GM19240 (cell line): Measurements from ENCODE around the gene PACS2.

Experiments
- DNase-seq: peaks from one replicate; pipeline ENCODE4 v3.0.0; 2011; ENCODE audit warnings: low spot score; ENCODE audit not compliant: insufficient read length

The PACS2 gene

DNA sequence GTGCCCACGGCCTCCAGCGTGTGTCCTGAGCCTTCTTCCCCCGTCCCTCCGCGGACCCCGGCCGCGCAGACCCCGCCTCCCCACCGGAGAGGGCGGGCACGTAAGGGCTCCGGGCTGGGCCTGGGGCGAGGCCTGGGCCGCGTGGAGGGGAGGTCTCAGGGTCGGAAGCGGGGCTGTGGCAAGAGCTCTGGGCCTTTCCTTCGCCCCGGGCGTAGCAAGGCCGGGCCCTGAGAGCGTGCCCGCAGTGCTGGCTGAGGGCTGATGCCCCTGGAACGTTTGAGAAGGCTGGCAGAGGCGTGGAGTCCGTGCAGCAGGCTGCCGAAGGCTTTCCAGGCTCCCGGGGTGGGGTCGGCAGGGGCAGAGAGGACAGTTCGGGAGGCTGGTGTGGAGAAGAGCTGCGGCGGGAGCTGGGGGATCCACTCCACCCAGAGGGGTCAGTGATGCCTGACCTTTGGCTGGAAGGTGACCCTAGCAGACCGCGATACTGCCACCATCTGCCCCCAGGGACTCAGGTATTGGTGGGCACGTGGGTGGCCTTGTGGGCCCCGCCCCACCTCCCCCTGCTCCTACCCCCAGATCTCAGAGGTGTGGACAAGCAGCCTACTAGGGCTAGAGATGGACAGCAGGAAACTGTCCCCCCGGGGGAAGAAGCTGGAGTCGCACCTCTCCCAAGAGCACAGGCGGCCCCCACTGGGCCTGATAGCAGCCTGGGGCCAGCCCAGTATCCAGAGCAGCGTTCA is 84.3 kb downstream of the PACS2 start:
- DNase-seq: no peak

GRCh38 chr14:105399466-105399775 is 84.9 kb downstream of the PACS2 start:
- DNase-seq: no peak

GRCh38 chr14:105400016-105400415 is 85.5 kb downstream of the PACS2 start:
- DNase-seq: no peak

DNA sequence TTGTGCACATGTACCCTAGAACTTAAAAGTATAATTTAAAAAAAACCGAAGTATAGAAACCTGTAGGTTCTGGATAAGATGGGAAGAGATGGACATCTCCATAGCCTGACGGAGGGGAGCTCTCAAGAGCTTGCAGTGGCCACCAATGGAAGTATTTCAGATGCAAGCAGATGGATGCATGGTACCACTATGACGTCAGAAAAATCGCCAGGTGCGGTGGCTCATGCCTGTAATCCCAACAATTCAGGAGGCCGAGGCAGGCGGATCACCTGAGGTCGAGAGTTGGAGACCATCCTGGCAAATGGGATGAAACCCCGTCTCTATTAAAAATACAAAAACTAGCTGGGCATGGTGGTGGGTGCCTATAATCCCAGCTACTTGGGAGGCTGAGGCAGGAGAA is 87.2 kb downstream of the PACS2 start:
- DNase-seq: no peak

GRCh38 chr14:105408592-105408991 is 94.0 kb downstream of the PACS2 start:
- no peak for DNase-seq

DNA sequence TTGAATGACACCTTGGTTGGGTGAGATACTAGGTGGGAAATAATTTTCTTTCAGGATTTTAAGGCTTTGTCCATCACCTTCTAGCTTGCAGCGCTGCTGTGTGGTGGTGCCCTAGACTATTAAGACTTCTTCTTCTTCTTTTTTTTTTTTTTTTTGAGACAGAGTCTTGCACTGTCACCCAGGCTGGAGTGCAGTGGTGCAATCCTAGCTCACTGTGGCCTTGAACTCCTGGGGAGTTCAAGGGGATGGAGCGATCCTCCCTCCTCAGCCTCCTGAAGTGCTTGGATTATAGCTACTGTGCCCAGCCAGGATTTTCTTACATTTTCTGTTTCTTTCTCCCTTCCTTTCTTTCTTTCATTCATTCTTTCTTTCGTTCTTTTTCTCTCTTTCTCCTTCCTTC is 94.8 kb downstream of the PACS2 start:
- DNase-seq: no peak

- no peak for DNase-seq
Measured at GRCh38 chr14:105410642-105411016, 96.1 kb downstream of the PACS2 start.

GRCh38 chr14:105411017-105411941 is 96.7 kb downstream of the PACS2 start:
- no peak for DNase-seq

DNA sequence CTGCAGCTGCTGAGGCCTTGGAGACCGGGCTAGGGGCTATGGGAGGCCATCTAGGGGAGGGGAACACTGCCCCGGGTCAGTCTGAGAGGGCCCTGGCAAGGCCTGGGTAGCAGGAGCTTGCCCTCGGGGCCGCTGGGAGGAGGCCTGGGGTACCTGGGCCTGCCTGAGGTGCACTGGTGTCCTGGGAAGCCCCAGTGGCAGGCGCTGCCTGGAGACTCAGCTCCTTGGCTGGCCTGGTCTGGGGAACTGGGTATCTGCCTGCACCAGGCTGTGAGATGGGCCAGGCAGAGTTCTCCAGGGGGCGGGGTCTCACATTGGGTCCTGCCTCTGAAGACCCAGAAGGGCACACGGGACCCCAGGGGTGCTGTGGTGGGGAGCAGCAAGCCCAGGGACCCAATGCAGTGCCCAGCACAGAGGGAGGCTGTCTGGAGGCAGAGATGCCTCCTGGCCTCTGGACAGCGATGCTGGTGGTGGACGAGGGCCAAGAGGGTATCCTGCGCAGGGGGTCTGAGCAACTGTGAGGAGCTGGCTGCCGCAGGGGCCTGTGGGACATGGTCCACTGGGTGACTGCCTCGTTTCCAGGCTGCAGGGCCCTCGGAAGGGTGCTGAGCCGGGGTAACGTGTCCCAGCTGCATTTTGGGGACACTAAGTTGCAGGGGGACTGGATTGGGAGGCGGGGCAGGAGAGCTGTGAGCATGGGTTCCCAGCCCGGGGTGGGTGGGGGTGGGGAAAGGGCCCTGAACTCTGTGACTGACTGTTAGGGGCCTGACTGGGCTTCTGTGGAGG is 97.6 kb downstream of the PACS2 start:
- no peak for DNase-seq

DNA sequence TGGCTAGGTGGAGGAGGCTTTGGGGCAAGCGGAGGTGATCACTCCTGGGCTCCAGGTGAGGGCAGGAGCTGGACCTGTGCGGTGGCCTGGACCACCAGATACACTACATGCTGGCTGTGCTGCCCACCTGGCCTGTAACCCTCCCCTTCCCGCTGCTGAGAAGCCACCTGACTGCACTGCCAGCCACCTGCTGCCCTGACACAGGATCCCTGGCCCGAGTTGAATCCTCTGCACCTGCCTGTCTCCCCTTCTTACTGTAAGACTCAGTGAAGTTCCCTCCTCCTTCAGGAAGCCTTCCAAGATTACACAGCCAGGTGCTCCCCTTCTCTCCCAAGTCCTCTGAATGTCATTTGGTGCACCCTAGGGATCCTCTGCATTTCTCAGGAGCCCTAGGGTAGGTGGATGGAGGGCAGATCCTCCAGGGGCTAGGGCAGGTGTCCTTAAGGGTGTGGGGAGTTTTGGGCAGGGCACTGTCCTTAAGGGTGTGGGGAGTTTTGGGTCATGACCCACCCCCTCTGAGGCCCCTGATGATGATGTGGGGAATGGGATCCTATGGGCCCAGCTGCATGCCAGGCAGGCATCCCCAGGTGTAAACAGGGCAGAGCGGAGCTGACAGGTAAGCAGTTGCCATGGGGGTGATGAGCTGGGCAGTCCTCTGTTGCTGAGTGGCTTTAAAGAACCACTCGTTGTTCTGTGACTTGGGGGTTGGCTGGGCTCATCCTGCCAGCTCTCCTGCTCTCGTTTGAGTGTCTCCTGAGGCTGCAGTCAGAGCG is 98.4 kb downstream of the PACS2 start:
- DNase-seq: no peak

DNA sequence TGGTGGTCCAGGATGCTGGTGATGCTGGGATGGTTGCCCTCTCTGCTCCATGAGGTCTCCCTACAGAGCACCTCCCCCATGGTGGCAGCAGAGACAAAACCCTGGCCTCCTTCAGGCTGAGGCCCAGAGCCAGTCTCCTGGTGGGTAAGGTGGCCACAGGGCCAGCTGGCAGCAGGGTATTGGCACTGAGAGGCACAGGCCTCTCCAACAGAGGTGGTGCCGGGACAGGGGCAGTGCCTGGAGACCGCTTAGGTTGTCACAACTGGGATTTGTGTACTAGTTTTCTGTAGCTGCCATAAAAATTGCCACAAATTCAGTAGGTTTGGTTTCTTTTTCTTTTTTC is 99.0 kb downstream of the PACS2 start:
- DNase-seq: no peak

DNA sequence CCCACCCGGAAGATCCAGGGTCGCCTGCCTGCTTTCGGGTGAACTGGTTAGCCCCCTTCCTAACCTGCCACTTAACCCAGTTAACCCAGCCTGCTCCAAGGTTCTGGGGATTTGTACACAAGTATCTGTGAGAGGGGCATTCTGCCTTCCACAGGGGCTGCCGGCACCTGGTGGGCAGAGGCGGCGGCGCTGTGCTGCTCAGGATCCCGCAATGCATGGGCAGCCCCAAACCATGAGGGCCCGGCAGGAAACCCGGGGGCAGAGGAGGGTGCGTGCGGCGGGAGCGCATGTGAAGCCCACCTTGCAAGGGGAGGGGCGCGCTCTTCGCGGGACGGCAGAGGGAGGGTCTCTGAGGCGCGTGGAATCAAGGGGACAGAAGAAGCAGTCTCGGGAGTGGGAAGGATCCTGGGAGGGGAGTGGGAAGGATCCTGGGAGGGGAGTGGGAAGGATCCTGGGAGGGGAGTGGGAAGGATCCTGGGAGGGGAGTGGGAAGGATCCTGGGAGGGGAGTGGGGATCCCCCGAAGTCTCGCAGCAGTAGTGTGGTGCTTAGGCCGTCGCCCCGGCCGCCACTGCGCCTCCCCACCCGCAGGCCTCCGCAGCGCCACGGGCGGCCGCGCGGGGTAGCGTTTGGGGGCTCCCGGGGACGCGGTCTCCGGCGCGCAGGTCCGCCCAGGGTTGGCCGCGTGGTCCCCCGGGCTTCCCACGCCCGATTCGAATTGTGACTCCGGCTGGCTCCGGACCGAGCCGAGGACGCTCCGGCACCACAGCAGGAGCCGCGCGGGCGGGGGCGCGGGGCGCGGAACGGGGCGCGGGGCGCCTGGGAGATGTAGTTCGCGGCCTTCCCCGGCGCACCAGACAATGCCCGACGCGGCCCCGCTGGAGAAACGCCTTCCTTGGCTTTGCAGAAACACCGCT is 100.2 kb downstream of the PACS2 start:
- peak; percentile 79 for DNase-seq

DNA sequence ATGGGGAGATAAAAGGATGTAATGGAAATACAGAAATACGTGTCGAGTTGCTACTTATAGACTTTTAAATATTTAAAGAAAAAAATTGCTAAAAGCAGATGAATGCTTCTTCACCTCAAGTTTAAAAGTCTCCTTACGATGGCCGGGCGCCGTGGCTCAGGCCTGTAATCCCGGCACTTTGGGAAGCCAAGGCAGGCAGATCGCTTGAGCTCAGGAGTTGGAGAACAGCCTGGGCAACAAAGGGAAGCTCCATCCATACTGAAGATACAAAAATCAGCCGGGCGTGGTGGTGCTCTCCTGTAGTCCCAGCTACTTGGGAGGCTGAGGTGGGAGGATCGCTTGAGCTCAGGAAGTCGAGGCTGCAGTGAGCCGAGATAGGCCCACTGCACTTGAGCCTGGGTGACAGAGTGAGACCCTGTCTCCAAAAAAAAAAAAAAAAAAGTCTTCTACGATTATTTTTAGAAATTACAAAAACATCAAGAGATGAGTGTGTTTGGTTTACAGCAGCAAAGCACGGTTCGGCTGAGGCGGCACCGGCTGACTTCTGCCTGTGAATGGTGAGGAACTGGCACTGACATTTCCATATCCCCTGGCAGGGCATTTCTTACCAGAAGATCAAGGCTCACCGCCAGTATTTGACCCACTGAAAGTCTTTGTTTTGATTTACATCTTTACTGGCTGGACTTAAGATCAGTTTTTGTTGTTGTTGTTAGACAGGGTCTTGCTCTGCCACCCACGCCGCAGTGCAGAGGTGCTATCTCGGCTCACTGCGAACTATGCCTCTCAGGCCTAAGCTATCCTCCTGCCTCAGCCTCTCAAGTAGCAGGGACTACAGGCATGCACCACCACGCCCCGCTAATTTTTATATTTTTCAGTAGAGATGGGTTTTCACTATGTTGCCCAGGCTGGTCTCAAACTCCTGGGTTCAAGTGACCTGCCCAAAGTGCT is 101.2 kb downstream of the PACS2 start:
- DNase-seq: no peak

DNA sequence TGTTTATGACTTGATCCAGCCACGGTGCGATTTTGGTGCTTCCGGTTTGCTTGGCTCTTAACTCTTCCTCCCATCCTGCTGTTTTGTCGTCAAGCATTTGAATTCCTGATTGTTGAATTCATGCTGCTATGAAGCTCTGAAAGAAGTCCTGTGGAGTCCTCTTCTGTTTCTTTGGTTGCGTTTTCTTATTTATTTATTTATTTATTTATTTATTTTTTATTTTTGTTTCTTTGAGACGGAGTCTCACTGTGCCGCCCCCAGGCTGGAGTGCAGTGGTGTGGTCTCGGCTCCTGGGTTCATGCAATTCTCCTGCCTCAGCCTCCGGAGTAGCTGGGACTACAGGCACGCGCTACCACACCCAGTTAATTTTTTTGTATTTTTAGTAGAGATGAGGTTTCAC is 102.1 kb downstream of the PACS2 start:
- DNase-seq: no peak

GRCh38 chr14:105417690-105418121 is 103.2 kb downstream of the PACS2 start:
- DNase-seq: no peak

GRCh38 chr14:105418269-105419194 is 104.0 kb downstream of the PACS2 start:
- no peak for DNase-seq

DNA sequence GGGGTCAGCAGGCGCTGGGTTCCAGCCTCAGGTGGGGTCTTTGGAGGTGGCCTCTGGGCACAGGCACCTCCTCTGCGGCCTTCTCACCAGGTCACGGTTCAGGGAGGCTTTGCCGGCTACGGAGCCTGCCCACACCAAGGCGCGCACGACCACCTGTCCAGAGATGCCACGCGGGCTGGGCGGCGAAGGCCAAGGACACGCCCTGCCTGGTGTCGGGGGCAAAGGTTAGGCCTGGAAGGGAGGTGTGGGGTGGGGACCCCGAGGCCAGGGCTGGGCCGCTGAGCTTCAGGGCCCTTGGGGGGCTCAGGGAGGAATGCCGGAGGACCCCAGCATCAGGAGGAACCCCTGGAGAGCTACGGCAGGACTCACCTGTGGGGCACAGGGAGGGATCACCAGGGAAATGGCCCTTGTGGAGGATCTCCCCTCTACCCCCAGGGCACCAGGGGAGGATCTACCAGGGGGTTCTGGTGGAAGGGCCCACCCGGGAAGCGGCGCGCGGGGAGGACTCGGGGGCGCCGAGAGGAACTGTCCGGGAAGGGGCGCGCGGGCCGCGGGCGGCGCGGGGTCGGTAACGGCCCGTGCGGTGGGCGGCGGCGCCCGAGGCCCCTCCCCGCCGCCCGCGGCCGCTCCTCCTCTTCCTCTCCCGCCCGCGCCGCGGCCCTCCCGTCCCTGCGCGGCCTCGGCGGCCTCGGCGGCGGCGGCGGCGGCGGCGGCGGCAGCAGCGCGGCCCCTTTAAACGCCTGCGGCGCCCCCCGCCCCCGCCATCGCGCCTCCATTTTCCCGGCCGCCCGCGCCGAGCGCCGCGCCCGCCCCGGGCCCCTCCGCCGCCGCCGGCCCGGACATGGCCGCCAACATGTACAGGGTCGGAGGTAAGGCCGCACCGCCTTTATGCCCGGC is 104.9 kb downstream of the PACS2 start, which contains the start of gene MTA1:
MTA1 (plus strand) TSS at position 633 of the 897 bp plus-strand sequence; CDS start at position 842, 209 bp downstream.
- DNase-seq: peak; percentile 77
